ENCODE data around the gene PRSS3. TPM values are rescaled to one million over a fixed set of nuclear protein-coding genes. Genes with fewer than 3 reads are reported as not detected.
"Not testable (repeated sequence)": the region's sequence is repeated elsewhere in the genome, so short reads cannot be mapped to it uniquely, and the experiment has no call there.

The PRSS3 gene
- total RNA-seq, 3 donors from 2014 or later, result 0.76 to 1.3 (median 0.82) TPM

DNA sequence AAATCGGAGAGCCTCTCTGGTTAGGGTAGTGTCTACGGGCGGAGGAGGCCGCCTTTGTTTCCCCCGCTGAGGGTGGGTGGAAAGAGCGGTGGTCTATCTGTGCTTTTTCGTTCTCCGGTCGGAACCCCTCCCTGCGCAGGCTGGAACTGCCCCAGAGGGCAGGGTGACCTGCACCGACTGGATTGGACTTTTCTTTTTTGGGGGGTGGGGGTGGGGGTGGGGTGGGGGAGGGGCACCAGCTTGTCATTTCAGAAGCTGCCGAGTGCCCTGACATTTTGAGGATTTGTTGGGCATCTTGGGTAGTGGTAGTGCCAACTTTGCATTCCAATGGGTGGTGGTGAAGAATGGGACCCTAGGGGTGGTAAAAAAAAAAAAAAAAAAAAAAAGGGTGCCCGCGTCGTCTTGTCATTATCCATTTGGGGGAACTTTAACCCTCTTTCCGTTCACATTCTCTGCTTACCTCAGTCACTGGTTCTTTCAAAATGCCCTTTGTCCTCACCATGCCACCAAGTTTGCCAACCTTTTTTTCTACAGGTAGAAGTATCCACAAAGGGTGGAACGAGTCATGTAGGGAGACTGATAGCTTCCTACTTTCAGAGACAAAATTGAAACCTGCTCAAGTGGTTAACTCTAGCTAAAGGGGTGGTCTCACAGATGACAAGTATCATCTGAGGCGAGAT, 22.9 kb downstream of the PRSS3 start:
- DNase-seq (no peak), ATAC-seq (peak; percentile 5 to 10)
- Mint-ChIP-seq H3K9me3 (no peaks in the 10 kb centered on the region), H3K27me3 (ENCODE audit: low read depth) (no peaks in the 10 kb centered on the region), H3K4me1 (ENCODE audit: low read depth) (peaks cover 54% of the 10 kb centered on the region), H3K36me3 (ENCODE audit: insufficient read depth) (no peaks in the 10 kb centered on the region), H3K4me3 (peak overlapping the region; percentile 87)

DNA sequence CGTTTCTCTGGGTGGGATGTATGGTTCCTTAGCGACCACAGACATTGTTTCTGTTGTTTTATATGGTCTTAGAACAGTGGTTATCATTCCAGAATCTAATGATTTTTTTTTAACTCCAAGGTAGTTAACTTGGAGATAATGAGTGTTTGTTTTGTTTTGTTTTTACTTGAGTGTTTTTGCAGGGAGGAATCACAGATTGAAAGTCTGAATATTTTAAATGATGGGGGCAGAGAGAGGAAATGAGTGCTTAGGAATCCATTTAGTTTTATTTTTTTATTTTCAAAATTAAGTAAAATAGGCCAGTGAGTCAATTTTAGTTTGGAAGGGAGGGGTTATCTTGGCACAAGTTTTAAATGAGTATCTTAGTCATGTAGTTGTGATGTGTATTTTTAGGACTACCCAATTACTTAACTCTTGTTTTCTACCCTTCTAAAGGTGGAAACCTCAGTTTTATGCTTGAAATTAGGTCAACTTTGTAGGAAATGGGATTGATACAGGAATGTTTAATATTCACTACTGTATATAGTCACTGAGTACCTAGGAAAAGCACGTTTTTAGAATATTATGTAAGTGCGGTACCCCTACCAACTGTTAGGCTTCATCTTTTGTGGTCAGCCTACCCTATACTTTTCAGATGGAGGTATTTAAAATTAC, 23.6 kb downstream of the PRSS3 start:
- Mint-ChIP-seq H3K4me3 (peak overlapping the region; percentile 87), H3K4me1 (ENCODE audit: low read depth) (peaks cover 54% of the 10 kb centered on the region), H3K9me3 (no peaks in the 10 kb centered on the region), H3K27me3 (ENCODE audit: low read depth) (no peaks in the 10 kb centered on the region), H3K36me3 (ENCODE audit: insufficient read depth) (no peaks in the 10 kb centered on the region)
- DNase-seq (no peak), ATAC-seq (no peak)

DNA sequence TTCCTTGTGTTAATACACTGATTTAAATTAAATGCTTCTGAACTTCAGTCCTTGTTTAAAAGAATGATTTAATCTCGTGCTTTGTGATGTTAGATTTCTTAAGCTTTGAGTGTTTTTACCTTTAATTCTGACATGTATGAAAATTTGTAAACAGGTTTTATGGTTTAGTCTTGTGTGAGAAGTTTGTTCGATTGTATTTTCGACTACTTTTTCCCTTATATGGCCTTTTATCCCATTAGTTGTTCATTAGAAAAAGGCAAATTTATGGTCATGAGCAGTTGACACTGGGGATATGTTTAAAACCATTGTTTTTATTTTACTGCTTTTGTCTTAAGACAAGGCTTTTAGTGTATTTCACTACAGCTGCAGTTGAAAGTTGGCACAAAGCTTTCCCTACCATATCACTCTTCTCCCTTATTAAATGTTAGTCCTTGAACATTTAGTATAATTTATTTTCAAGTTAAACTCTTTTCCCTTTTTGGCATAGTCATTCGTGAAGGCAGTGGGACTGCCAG, 24.9 kb downstream of the PRSS3 start:
- ATAC-seq (no peak), DNase-seq (no peak)
- Mint-ChIP-seq H3K4me3 (peak overlapping the region; percentile 87), H3K36me3 (ENCODE audit: insufficient read depth) (no peaks in the 10 kb centered on the region), H3K27me3 (ENCODE audit: low read depth) (no peaks in the 10 kb centered on the region), H3K9me3 (no peaks in the 10 kb centered on the region), H3K4me1 (ENCODE audit: low read depth) (peaks cover 44% of the 10 kb centered on the region)

DNA sequence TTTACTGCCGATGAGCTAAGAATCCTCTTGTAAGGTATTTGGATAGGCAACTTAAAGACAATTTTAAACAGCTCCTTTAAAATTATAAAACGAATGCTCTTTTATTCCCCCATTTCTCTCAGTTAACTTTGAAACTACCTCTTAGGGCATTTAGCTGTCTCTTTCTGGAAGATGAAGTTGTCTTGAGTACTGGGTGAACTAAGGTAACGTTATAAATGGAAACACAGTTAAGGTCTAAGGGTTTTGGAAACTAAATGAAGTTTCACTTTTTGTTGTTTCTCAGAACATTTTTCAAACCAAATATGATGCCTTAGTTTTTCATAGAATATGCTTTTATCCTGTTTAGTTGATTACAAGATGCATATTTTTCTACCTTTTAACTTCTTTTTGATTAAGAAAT, 28.4 kb downstream of the PRSS3 start:
- no peaks in the 10 kb centered on the region for H3K9me3 Mint-ChIP-seq
- peaks cover 29% of the 10 kb centered on the region for H3K4me1 Mint-ChIP-seq (ENCODE audit: low read depth)
- no peaks in the 10 kb centered on the region for H3K27me3 Mint-ChIP-seq (ENCODE audit: low read depth)
- no peak overlapping the region for H3K4me3 Mint-ChIP-seq
- DNase-seq (no peak), ATAC-seq (no peak)
- peaks cover 3% of the 10 kb centered on the region for H3K36me3 Mint-ChIP-seq (ENCODE audit: insufficient read depth)

DNA sequence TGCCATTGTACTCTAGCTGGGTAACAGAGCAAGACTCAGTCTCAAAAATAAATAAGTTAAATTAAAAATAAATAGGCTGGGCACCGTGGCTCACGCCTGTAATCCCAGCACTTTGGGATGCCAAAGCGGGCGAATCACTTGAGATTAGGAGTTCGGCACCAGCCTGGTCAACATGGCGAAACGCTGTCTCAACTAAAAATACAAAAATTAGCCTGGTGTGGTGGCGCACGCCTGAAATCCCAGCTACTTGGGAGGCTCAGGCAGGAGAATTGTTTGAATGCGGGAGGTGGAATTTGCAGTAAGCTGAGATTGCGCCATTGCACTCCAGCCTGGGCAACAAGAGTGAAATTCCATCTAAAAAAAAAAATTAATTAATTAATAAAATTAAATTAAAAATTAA, 31.9 kb downstream of the PRSS3 start:
- ATAC-seq; H3K4me3 Mint-ChIP-seq; H3K36me3 Mint-ChIP-seq (ENCODE audit: insufficient read depth); H3K27me3 Mint-ChIP-seq (ENCODE audit: low read depth); DNase-seq; H3K9me3 Mint-ChIP-seq; H3K4me1 Mint-ChIP-seq (ENCODE audit: low read depth): not testable (repeated sequence)

DNA sequence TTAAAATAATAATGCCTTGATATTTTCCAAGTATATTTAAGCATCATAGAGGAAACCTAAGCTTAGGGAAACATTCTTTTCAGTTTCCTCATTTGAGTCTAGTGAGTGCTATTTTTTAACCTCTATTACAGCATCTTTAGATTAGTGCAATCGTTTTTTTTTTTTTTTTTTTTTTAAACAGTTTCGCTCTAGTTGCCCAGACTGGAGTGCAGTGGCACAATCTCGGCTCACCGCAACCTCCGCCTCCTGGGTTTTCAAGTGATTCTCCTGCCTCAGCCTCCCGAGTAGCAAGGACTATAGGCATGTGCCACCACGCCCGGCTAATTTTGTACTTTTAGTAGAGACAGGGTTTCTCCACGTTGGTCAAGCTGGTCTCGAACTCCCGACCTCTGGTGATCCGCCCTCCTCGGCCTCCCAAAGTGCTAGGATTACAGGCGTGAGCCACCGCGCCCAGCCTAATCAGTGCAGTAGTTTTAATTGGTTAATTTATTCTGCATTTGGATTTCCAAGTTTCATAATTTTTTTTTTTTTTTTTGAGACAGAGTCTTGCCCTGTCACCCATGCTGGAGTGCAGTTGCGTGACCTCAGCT, 34.4 kb downstream of the PRSS3 start:
- H3K36me3 Mint-ChIP-seq (ENCODE audit: insufficient read depth); H3K4me3 Mint-ChIP-seq; DNase-seq; ATAC-seq; H3K9me3 Mint-ChIP-seq; H3K4me1 Mint-ChIP-seq (ENCODE audit: low read depth); H3K27me3 Mint-ChIP-seq (ENCODE audit: low read depth): not testable (repeated sequence)

DNA sequence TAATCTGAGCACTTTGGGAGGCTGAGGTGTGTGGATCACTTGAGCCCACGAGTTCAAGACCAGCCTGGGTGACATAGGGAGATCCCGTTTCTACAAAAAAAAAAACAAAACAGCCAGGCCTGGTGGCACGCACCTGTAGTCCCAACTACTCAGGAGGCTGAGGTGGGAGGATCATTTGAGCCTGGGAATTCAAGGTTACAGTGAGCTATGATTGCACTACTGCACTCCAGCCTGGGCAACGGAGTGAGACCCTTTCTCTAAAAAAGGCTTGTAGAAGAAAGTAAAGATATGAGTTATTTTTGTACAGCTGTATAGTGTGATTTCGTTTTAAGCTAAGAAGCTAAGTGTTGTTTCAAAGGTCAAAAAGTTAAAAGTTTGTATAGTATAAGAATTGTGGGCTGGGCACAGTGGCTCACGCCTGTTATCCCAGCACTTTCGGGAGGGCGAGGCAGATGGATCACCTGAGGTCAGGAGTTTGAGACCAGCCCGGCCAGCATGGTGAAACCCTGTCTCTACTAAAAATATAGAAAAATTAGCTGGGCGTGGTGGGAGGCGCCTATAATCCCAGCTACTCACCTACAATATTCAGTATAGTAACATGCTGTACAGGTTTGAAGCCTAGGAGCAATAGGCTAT, 40.4 kb downstream of the PRSS3 start:
- no peaks in the 10 kb centered on the region for H3K9me3 Mint-ChIP-seq
- peaks cover 3% of the 10 kb centered on the region for H3K36me3 Mint-ChIP-seq (ENCODE audit: insufficient read depth)
- peak in 1 of 2 donors; percentile 6 for ATAC-seq
- no peak overlapping the region for H3K4me3 Mint-ChIP-seq
- H3K27me3 Mint-ChIP-seq (ENCODE audit: low read depth), result no peaks in the 10 kb centered on the region
- DNase-seq, result no peak
- H3K4me1 Mint-ChIP-seq (ENCODE audit: low read depth), result peaks cover 43% of the 10 kb centered on the region

DNA sequence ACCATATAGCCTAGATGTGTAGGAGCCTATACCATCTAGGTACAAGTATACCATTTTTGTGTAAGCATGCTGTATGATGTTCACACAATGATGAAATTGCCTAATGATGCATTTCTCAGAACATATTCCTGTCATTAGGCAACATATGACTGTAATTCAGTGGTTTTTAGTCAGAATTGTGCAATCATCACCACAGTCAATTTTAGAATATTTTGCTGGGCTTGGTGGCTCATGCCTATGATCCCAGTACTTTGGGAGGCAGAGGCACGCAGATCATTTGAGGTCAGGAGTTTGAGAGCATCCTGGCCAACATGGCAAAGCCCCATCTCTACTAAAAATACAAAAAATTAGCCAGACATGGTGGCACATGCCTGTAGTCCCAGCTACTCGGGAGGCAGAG, 40.9 kb downstream of the PRSS3 start:
- not testable (repeated sequence) for H3K27me3 Mint-ChIP-seq (ENCODE audit: low read depth); H3K4me3 Mint-ChIP-seq; DNase-seq; H3K36me3 Mint-ChIP-seq (ENCODE audit: insufficient read depth); H3K9me3 Mint-ChIP-seq
- peak; percentile 94 to 97 for ATAC-seq
- H3K4me1 Mint-ChIP-seq (ENCODE audit: low read depth), result peaks cover 44% of the 10 kb centered on the region

DNA sequence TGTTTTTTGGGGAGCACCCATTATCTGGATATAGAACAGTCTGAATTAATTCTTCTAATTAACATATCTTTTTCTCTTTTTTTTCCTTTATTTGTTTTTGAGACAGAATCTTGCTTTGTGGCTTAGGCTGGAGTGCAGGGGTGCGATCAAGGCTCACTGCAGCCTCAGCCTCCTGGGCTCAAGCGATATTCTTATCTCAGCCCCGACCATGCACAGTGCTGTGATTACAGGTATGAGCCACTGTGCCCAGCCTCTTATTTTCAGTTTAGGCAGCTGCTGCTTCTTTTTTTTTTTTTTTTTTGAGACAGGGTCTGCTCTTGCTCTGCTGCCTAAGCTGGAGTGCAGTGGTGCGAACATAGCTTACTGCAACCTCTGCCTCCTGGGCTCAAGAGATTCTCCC, 41.8 kb downstream of the PRSS3 start:
- Mint-ChIP-seq H3K4me1 (ENCODE audit: low read depth) (peaks cover 51% of the 10 kb centered on the region), H3K4me3 (no peak overlapping the region), H3K27me3 (ENCODE audit: low read depth) (no peaks in the 10 kb centered on the region), H3K36me3 (ENCODE audit: insufficient read depth) (peaks cover 3% of the 10 kb centered on the region), H3K9me3 (no peaks in the 10 kb centered on the region)
- ATAC-seq, result no peak
- no peak for DNase-seq

DNA sequence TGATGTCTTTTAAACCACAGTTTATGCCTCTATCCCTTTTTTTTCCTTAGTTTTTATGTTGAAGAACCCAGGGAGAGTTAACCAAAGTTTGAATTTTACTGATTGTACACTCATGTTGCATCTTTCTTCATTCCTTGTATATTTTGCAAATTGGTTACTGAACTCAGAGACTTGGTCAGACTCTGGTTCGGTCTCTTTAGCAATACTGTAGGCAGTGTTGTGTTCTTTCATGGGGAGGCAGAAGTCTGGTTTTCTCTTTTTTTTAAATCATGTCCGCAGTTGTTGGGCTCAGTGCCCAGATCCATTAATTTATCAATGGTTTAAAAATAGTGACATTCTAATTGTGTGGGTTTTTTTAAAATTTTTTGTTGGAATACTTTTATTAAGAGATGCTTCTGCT, 45.0 kb downstream of the PRSS3 start:
- Mint-ChIP-seq H3K27me3 (ENCODE audit: low read depth) (no peaks in the 10 kb centered on the region), H3K4me3 (no peak overlapping the region), H3K36me3 (ENCODE audit: insufficient read depth) (no peaks in the 10 kb centered on the region), H3K4me1 (ENCODE audit: low read depth) (peaks cover 51% of the 10 kb centered on the region), H3K9me3 (no peaks in the 10 kb centered on the region)
- DNase-seq (no peak), ATAC-seq (no peak)

DNA sequence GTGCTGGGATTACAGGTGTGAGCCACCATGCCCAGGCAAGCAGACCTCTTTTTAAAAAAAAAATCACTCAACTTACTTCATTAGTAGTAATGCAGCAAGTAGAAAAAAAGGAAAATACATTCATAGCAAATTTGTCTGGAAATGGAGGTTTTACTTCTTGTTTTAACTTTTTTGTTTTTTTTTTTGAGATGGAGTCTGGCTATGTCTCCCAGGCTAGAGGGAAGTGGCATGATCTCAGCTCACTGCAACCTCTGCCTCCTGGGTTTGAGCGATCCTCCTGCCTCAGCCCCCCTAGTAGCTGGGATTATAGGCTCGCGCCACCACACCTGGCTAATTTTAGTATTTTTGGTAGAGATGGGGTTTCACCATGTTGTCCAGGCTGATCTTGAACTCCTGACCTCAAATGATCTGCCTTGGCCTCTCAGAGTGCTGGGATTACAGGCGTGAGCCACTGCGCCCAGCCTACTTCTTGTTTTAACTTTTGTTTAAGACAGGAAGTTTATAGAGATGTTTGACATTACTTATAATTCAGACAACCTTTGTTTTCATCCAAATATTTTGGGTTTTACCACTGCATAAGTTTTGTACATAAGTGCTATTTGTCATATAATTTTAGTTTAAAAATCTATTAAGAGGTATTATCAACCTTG, 48.1 kb downstream of the PRSS3 start:
- no peak overlapping the region for H3K4me3 Mint-ChIP-seq
- H3K4me1 Mint-ChIP-seq (ENCODE audit: low read depth), result peaks cover 49% of the 10 kb centered on the region
- H3K36me3 Mint-ChIP-seq (ENCODE audit: insufficient read depth), result peaks cover 3% of the 10 kb centered on the region

DNA sequence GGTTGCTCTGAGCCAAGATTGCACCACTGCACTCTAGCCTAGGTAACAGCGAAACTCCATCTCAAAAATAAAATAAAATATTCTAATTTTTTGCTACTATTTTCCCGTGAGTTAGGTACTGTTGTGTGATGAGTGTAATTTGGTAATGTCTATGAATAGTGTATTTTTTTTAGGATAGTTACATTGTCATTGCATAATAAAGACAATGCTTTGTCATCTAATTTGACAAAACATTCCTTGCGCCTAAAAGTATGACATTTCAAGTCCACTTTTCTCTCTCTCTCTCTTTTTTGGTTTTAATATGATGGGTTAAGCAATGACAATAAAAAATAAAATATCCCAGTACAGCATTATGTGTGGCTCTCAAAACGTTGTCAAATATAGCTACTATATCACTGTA, 50.9 kb downstream of the PRSS3 start:
- Mint-ChIP-seq H3K9me3 (no peaks in the 10 kb centered on the region), H3K4me1 (ENCODE audit: low read depth) (peaks cover 47% of the 10 kb centered on the region), H3K4me3 (no peak overlapping the region), H3K27me3 (ENCODE audit: low read depth) (no peaks in the 10 kb centered on the region), H3K36me3 (ENCODE audit: insufficient read depth) (peaks cover 3% of the 10 kb centered on the region)
- no peak for DNase-seq
- no peak for ATAC-seq

More for the DNA sequence above, 48.1 kb downstream of the PRSS3 start:
- H3K27me3 Mint-ChIP-seq (ENCODE audit: low read depth), result no peaks in the 10 kb centered on the region
- ATAC-seq (no peak), DNase-seq (no peak)
- no peaks in the 10 kb centered on the region for H3K9me3 Mint-ChIP-seq

DNA sequence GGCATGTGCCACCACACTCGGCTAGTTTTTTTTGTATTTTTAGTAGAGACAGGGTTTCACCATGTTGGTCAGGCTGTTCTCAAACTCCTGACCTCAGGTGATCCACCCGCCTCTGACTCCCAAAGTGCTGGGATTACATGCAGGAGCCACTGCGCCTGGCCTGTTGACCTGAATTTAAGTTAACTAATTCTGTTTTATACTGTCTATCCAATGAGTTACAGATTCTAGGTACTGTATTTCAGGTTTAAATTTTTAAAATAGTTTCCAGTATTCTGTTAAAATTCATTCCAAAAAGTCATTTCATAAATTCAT, 52.5 kb downstream of the PRSS3 start:
- H3K36me3 Mint-ChIP-seq (ENCODE audit: insufficient read depth); H3K9me3 Mint-ChIP-seq; H3K4me3 Mint-ChIP-seq; H3K27me3 Mint-ChIP-seq (ENCODE audit: low read depth); DNase-seq; ATAC-seq: not testable (repeated sequence)
- H3K4me1 Mint-ChIP-seq (ENCODE audit: low read depth), result peaks cover 41% of the 10 kb centered on the region

All from activated T-cell treated with anti-CD3 and anti-CD28 coated beads, Interleukin-2, amount 50 U/mL, for 4 hours (primary cell).